OCI-LY7 (cell line): ENCODE data around the gene RFC3.

Experiments used
- EZH2phosphoT487 ChIP-seq: fragments of 200-600 bp; sonication (generic); IDR thresholded peaks from 2 replicates; pipeline ENCODE4 v1.6.1; 2018; ENCODE audit warnings: low read depth, borderline replicate concordance, mild to moderate bottlenecking, mixed run types, antibody characterized with exemption, low read length, moderate library complexity, mixed read lengths
- TF ChIP-seq, protein P1 (sequence below): fragments of 200-600 bp; sonication (generic); conservative IDR thresholded peaks from 2 replicates; pipeline ENCODE4 v1.5.1; 2014; ENCODE audit warnings: mild to moderate bottlenecking, antibody characterized with exemption, low read length, moderate library complexity, mixed read lengths

DNA sequence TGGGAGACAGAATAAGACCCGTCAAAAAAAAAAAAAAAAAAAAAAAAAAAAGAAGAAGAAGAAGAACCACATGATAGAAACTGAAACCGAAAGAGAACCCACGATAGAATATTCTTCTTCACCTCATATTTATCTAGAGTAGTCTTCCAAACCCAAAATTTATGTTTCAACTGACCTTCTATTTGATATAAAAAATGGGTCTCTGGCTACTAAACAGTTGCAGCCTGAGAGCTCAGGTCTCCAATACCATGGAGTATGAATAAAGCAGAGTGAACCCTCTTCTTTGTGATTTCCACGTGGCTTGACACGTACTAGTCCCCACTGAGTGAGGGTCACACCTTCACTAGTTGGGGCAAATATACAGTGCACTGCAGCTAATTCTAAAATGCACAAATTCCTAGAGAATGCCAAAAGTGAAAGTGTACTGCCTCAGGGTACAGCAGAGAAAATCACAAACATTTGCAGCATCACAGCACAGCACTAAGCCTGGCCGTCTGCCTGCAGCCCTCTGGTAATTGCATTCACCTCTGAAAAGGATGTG lies 30.8 kb upstream of the RFC3 start:
- TF ChIP-seq, protein P1, sequence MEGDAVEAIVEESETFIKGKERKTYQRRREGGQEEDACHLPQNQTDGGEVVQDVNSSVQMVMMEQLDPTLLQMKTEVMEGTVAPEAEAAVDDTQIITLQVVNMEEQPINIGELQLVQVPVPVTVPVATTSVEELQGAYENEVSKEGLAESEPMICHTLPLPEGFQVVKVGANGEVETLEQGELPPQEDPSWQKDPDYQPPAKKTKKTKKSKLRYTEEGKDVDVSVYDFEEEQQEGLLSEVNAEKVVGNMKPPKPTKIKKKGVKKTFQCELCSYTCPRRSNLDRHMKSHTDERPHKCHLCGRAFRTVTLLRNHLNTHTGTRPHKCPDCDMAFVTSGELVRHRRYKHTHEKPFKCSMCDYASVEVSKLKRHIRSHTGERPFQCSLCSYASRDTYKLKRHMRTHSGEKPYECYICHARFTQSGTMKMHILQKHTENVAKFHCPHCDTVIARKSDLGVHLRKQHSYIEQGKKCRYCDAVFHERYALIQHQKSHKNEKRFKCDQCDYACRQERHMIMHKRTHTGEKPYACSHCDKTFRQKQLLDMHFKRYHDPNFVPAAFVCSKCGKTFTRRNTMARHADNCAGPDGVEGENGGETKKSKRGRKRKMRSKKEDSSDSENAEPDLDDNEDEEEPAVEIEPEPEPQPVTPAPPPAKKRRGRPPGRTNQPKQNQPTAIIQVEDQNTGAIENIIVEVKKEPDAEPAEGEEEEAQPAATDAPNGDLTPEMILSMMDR = no peak
- no peak for TF ChIP-seq EZH2phosphoT487
